ENCODE measurements around the gene RPAIN.

- TF ChIP-seq EZH2phosphoT487 (IDR thresholded peaks at IDR 0.05; ENCODE audit: insufficient read depth, low read depth) (no peak), EZH2 (IDR thresholded peaks at IDR 0.05; ENCODE audit: insufficient read depth, poor library complexity, severe bottlenecking) (no peak)
These were observed 6.3 kb upstream of the RPAIN start for GRCh38 chr17:5413682-5414081.
